Esophagus squamous epithelium (tissue), 4 donors: Measurements from ENCODE around the gene AK8.

Experiments used
- CTCF ChIP-seq, 6 experiments: fragments of 450-650 bp in 4 of 6; fragments of 200-600 bp in 2 of 6; sonication (generic) in 2 of 6; IDR thresholded peaks; one replicate each; pipeline ENCODE4 v1.5.1; 2016 to 2019; ENCODE audit warnings: antibody characterized with exemption in 6 of 6, mild to moderate bottlenecking in 4 of 6, moderate library complexity in 4 of 6
- POLR2A ChIP-seq, 4 donors: fragments of 450-650 bp; IDR thresholded peaks; one replicate each; pipeline ENCODE4 v1.6.1; 2017; ENCODE audit warnings: antibody characterized with exemption in 4 of 4, mild to moderate bottlenecking in 4 of 4, moderate library complexity in 3 of 4

GRCh38 chr9:132802121-132802795 is 75.8 kb downstream of the AK8 start:
- no peak for TF ChIP-seq CTCF (IDR thresholded peaks at IDR 0.05)
- no peak for TF ChIP-seq POLR2A (IDR thresholded peaks at IDR 0.05)
